Mesenchymal stem cell (in vitro differentiated cells and primary cell): ENCODE results near the gene ESRRG.

Experiments
- DNase-seq: peaks from one replicate; pipeline ENCODE4 v3.0.0-alpha.2; 2013
- H2AFZ ChIP-seq: one replicate; pipeline ENCODE4 v1.6.1; 2013; ENCODE audit warnings: low read depth, mild to moderate bottlenecking, control low read depth, inconsistent platforms, low read length, moderate library complexity
- H2AK5ac ChIP-seq: 2 replicates; pipeline ENCODE4 v1.6.1; 2013; ENCODE audit warnings: low read length, moderate library complexity, mild to moderate bottlenecking, inconsistent platforms; ENCODE audit not compliant: severe bottlenecking
- H2BK120ac ChIP-seq: one replicate; pipeline ENCODE4 v1.6.1; 2013; ENCODE audit warnings: low read depth, mild to moderate bottlenecking, inconsistent platforms, low read length, moderate library complexity
- H2BK12ac ChIP-seq, 2 experiments: one replicate each; pipeline ENCODE4 v1.6.1; 2013; ENCODE audit warnings: inconsistent platforms in 2 of 2, low read length in 2 of 2, mild to moderate bottlenecking in 2 of 2, moderate library complexity in 2 of 2, control low read depth in 1 of 2
- H2BK15ac ChIP-seq: one replicate; pipeline ENCODE4 v1.6.1; 2013; ENCODE audit warnings: mild to moderate bottlenecking, low read depth, inconsistent platforms; ENCODE audit not compliant: poor library complexity, severe bottlenecking
- H2BK5ac ChIP-seq: 2 replicates; pipeline ENCODE4 v1.6.1; 2013; ENCODE audit warnings: low read depth, mild to moderate bottlenecking, low read length, control low read depth, inconsistent platforms; ENCODE audit not compliant: poor library complexity, severe bottlenecking
- H3K14ac ChIP-seq, 2 experiments: one replicate each; pipeline ENCODE4 v1.6.1; 2013; ENCODE audit warnings: inconsistent platforms in 2 of 2, low read length in 2 of 2, control low read depth in 1 of 2, mild to moderate bottlenecking in 1 of 2, moderate library complexity in 1 of 2
- H3K18ac ChIP-seq, 2 experiments: one replicate each; pipeline ENCODE4 v1.6.1; 2013; ENCODE audit warnings: inconsistent platforms in 2 of 2, low read length in 2 of 2, control low read depth in 1 of 2, low read depth in 1 of 2, mild to moderate bottlenecking in 1 of 2
- H3K23ac ChIP-seq, 2 experiments: one replicate each; pipeline ENCODE4 v1.6.1; 2013; ENCODE audit warnings: inconsistent platforms in 2 of 2, low read length in 2 of 2, mild to moderate bottlenecking in 2 of 2, moderate library complexity in 2 of 2, control low read depth in 1 of 2
- H3K27ac ChIP-seq: 2 replicates; pipeline ENCODE4 v1.5.1; 2013; ENCODE audit warnings: mild to moderate bottlenecking, moderate library complexity, low read length, control low read depth, inconsistent platforms; ENCODE audit not compliant: poor library complexity, severe bottlenecking
- H3K27me3 ChIP-seq, 2 experiments: 2 replicates each; pipeline versions ENCODE4 v1.6.1 to v1.7.0; 2013; ENCODE audit warnings: low read length in 2 of 2, mild to moderate bottlenecking in 2 of 2, moderate library complexity in 2 of 2, control low read depth in 1 of 2, inconsistent platforms in 1 of 2; ENCODE audit not compliant: control insufficient read depth in 1 of 2, insufficient read depth in 1 of 2
- H3K36me3 ChIP-seq, 2 experiments: 2 replicates each; pipeline versions ENCODE4 v1.6.1 to v1.7.0; 2013; ENCODE audit warnings: low read length in 2 of 2, control low read depth in 1 of 2, inconsistent platforms in 1 of 2, low read depth in 1 of 2, mild to moderate bottlenecking in 1 of 2; ENCODE audit not compliant: insufficient read depth in 2 of 2, control insufficient read depth in 1 of 2
- H3K4ac ChIP-seq, 2 experiments: one replicate each; pipeline ENCODE4 v1.6.1; 2013; ENCODE audit warnings: inconsistent platforms in 2 of 2, low read length in 2 of 2, mild to moderate bottlenecking in 2 of 2, moderate library complexity in 2 of 2, control low read depth in 1 of 2, low read depth in 1 of 2
- H3K4me1 ChIP-seq: 2 replicates; pipeline ENCODE4 v1.6.1; 2013; ENCODE audit warnings: low read depth, low read length, control low read depth; ENCODE audit not compliant: control insufficient read depth, insufficient read depth
- H3K4me2 ChIP-seq: 2 replicates; pipeline ENCODE4 v1.6.1; 2013; ENCODE audit warnings: low read length, mild to moderate bottlenecking, inconsistent platforms; ENCODE audit not compliant: poor library complexity, severe bottlenecking
- H3K4me3 ChIP-seq, 2 experiments: 2 replicates each; pipeline versions ENCODE4 v1.5.1 to v1.7.0; 2013; ENCODE audit warnings: low read length in 2 of 2, mild to moderate bottlenecking in 2 of 2, control low read depth in 1 of 2, low read depth in 1 of 2; ENCODE audit not compliant: insufficient read depth in 1 of 2
- H3K79me1 ChIP-seq: replicated peaks from 2 replicates; pipeline ENCODE4 v1.6.1; 2013; ENCODE audit warnings: mild to moderate bottlenecking, control low read depth, low read length, inconsistent platforms; ENCODE audit not compliant: poor library complexity, severe bottlenecking
- H3K9ac ChIP-seq: 2 replicates; pipeline ENCODE4 v1.7.0; 2013; ENCODE audit warnings: mild to moderate bottlenecking, low read length, moderate library complexity
- H3K9me3 ChIP-seq: 2 replicates; pipeline ENCODE4 v1.7.0; 2013; ENCODE audit warnings: mild to moderate bottlenecking, low read length; ENCODE audit not compliant: control insufficient read depth
- H4K8ac ChIP-seq: one replicate; pipeline ENCODE4 v1.6.1; 2013; ENCODE audit warnings: inconsistent platforms, mild to moderate bottlenecking, low read length, moderate library complexity
- H4K91ac ChIP-seq: one replicate; pipeline ENCODE4 v1.6.1; 2013; ENCODE audit warnings: mild to moderate bottlenecking, low read length, inconsistent platforms
- WGBS: methylation state at CpG from one replicate; pipeline ENCODE4 v1.1.7; 2013; ENCODE audit warnings: mixed read lengths; 5-methylcytosine and 5-hydroxymethylcytosine counted together

Gene ESRRG

DNA sequence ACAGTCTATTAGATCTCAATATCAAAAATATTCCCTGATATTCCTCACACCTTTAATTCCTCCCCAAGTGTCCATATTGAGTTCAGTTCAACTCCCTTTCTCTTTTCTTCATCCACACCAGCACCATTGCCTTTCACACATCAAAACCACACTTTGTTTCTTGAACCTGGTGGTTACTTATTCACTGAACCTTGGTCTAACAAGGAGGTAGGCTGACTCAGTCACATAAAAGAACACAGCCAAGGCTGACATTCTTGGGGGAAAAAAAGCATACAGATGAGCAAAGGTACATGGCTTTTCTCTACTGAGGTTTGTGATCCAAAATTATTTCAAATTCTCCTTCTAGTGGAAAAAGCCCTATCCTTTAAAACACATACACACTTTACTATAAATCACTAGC lies 168.3 kb downstream of the ESRRG start:
- H3K14ac ChIP-seq: no peak overlapping the region
- no peak overlapping the region for H3K4ac ChIP-seq
- H2AFZ ChIP-seq: no peak overlapping the region
- no peaks in the 10 kb centered on the region for H3K36me3 ChIP-seq
- H3K79me1 ChIP-seq: no peaks in the 10 kb centered on the region
- no peak overlapping the region for H2BK5ac ChIP-seq
- H4K8ac ChIP-seq: no peak overlapping the region
- DNase-seq: no peak
- H2BK12ac ChIP-seq: no peak overlapping the region
- no peak overlapping the region for H3K9ac ChIP-seq
- H2BK15ac ChIP-seq: no peak overlapping the region
- no peak overlapping the region for H3K4me3 ChIP-seq
- no peaks in the 10 kb centered on the region for H3K4me1 ChIP-seq
- no peak overlapping the region for H3K4me2 ChIP-seq
- H3K9me3 ChIP-seq: no peaks in the 10 kb centered on the region
- H2AK5ac ChIP-seq: no peak overlapping the region
- no peak overlapping the region for H2BK120ac ChIP-seq
- no peak overlapping the region for H3K18ac ChIP-seq
- H3K27ac ChIP-seq: no peak overlapping the region
- no peaks in the 10 kb centered on the region for H3K27me3 ChIP-seq
- H3K23ac ChIP-seq: no peak overlapping the region
- no peak overlapping the region for H4K91ac ChIP-seq

DNA sequence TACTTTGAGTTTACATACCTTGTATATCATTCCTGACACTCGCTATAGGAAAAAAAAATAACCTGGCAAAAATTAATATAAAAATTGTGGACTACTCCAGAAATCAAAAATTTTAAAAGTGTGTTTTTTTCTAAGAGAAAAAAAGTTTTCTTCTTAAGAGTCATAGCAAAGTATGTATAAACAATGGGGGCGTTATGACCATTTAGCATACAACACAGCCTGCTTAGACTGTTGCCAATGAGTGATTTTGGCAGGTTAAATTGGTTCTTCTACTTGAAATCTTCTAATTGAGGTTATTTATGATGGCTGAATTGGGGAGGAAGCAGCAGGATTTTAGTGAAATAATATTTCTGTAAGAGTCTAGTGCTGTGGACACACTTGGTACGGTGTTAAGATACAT lies 169.5 kb downstream of the ESRRG start:
- Histone ChIP-seq H3K9ac (no peak overlapping the region), H2BK12ac (no peak overlapping the region), H2AK5ac (no peak overlapping the region), H3K4ac (no peak overlapping the region), H3K9me3 (no peaks in the 10 kb centered on the region), H3K18ac (no peak overlapping the region), H2BK15ac (no peak overlapping the region), H4K91ac (no peak overlapping the region), H3K27me3 (no peaks in the 10 kb centered on the region), H3K79me1 (no peaks in the 10 kb centered on the region), H3K4me3 (no peak overlapping the region), H3K4me1 (no peaks in the 10 kb centered on the region), H4K8ac (no peak overlapping the region), H3K36me3 (no peaks in the 10 kb centered on the region), H3K14ac (no peak overlapping the region), H2AFZ (no peak overlapping the region), H3K4me2 (no peak overlapping the region), H2BK120ac (no peak overlapping the region), H3K27ac (no peak overlapping the region), H3K23ac (no peak overlapping the region), H2BK5ac (no peak overlapping the region)
- no peak for DNase-seq
- WGBS: 91% methylated on average over 3 of the region's 3 CpGs

DNA sequence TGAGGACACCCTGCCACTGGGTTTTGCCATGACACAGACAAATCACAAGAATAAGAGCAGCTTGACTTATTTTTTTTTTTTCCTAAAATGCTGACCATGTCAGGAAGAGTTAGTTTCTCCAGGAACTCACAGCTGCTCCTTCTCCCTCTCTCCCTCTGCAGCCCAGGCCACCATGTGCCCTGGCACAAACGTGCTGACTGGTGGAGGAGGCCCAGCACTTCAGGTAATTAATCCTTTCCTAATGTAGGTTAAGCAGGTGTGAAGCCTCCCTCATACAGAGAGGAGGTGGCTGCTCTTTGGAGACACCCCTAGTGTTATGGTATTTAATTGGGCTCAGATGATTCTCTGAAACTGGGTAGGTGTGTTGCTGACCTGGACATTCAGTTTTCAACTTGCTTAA lies 170.2 kb downstream of the ESRRG start:
- H3K27ac ChIP-seq: no peak overlapping the region

DNA sequence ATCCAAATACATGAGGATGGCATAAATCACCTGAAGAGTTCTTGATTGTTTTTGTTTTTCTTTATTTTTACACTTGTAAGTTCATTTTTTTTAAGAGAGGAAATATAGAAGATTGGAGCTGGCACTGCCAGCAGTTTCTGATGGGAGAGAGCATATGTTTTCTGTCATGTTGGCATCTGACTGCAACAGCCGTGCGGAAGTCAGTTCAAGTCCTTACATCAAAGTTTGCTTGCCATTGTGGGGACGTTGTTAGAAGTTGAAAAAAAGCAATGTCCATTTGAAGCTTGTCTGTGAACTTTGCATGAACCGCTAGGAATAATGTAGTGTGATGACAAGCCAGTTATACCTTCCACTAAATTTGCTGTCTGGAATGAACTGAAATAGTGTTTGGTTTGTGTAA lies 173.4 kb downstream of the ESRRG start:
- Histone ChIP-seq H3K4me3 (no peak overlapping the region), H3K9ac (no peak overlapping the region), H4K91ac (no peak overlapping the region), H2AFZ (no peak overlapping the region), H2BK15ac (no peak overlapping the region), H3K4me1 (no peaks in the 10 kb centered on the region), H3K9me3 (no peaks in the 10 kb centered on the region), H3K27ac (no peak overlapping the region), H3K23ac (no peak overlapping the region), H3K27me3 (no peaks in the 10 kb centered on the region), H3K4ac (no peak overlapping the region), H2BK5ac (no peak overlapping the region), H2AK5ac (no peak overlapping the region), H3K79me1 (no peaks in the 10 kb centered on the region), H4K8ac (no peak overlapping the region), H2BK12ac (no peak overlapping the region), H3K18ac (no peak overlapping the region), H3K36me3 (no peaks in the 10 kb centered on the region), H2BK120ac (no peak overlapping the region), H3K14ac (no peak overlapping the region), H3K4me2 (no peak overlapping the region)
- 89% methylated on average over 4 of the region's 4 CpGs for WGBS
- DNase-seq: no peak

More for the DNA sequence above, 170.2 kb downstream of the ESRRG start:
- Histone ChIP-seq H2BK15ac (no peak overlapping the region), H2AK5ac (no peak overlapping the region), H3K23ac (no peak overlapping the region), H3K36me3 (no peaks in the 10 kb centered on the region), H3K9ac (no peak overlapping the region), H3K4me1 (no peaks in the 10 kb centered on the region), H3K4ac (no peak overlapping the region), H3K27me3 (no peaks in the 10 kb centered on the region), H2BK5ac (no peak overlapping the region), H3K14ac (no peak overlapping the region), H4K91ac (no peak overlapping the region), H2BK12ac (no peak overlapping the region), H3K4me3 (no peak overlapping the region), H4K8ac (no peak overlapping the region), H2AFZ (no peak overlapping the region), H3K4me2 (no peak overlapping the region), H3K79me1 (no peaks in the 10 kb centered on the region), H2BK120ac (no peak overlapping the region), H3K9me3 (no peaks in the 10 kb centered on the region), H3K18ac (no peak overlapping the region)
- 14% methylated on average over 1 of the region's 1 CpG for WGBS
- DNase-seq: no peak
